A673 (cell line): ENCODE data around the gene SLF1.

Source experiments
- CTCF ChIP-seq: fragments of 300-800, 200-600 bp; sonication (generic); conservative IDR thresholded peaks from 2 replicates; pipeline ENCODE4 v1.5.1; 2017; ENCODE audit warnings: low read depth, mild to moderate bottlenecking, antibody characterized with exemption, low read length, moderate library complexity, mixed read lengths
- EZH2 ChIP-seq: fragments of 200-600 bp; sonication (generic); IDR thresholded peaks from 2 replicates; pipeline ENCODE4 v1.6.1; 2017; ENCODE audit warnings: borderline replicate concordance, low read depth, mild to moderate bottlenecking, mixed read lengths, antibody characterized with exemption, low read length; ENCODE audit not compliant: poor library complexity, severe bottlenecking

- no peak for TF ChIP-seq CTCF
- TF ChIP-seq EZH2: no peak
These were observed 42.6 kb downstream of the SLF1 start for GRCh38 chr5:94661086-94661485.
